Hematopoietic multipotent progenitor cell treated with erythropoietin and hydrocortisone succinate and interleukin-3 and kit ligand, for 15 days (in vitro differentiated cells): ENCODE results near the gene HS3ST5.

ENCODE experiments used
- DNase-seq: peaks from one replicate; pipeline ENCODE4 v3.0.0-alpha.2; 2015; ENCODE audit warnings: low spot score

Gene HS3ST5

DNA sequence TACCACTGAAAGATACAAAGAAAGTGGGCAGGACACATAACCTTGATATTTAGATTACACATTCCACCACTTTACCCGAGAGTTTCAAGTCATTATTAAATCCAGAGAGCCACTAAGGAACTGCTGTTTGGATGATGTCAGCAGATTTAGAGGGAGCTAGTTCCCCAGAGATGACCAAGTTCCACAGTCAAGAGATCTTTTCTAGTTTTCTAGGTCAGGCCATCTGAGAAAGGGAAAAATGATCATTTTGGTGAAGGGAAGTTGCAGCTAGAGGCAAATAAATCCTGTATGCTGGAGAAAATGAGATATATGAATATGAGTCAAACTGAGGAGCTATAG lies 147.8 kb downstream of the HS3ST5 start:
- DNase-seq = no peak

DNA sequence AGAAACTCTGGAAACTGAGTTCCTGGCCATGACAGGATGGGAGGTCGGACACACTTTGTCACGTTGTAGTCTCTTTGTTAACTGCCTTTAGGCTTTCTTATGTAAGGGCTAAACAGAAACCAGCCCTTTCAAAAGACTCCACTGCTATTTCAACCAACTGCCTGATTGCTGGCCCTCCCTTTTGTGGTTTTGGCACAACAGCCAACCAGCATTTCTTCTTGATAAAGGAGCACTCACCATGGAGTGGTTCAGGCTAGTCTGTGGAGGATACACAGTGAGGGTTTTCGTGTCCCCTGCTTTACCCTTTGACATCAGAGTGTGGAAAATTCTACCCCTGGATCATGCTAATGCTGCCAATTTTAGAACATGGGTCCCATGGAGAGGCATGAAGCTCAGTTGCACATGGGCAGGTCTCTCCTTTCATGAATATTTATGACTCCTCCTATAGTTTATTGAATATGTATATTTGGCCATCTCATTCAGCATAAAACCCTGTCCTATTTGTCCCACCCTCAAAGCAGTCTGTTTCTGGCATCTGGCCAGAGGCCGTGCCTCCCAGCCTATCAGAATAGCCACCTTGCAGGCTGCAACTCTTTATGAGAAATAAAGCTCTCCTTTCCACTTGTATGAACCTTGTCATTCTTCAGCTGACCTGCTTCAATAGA lies 148.3 kb downstream of the HS3ST5 start:
- peak; percentile 52 for DNase-seq

- DNase-seq = no peak
These were observed 155.3 kb downstream of the HS3ST5 start for GRCh38 chr6:114187563-114187962.

- no peak for DNase-seq
These were observed 161.2 kb downstream of the HS3ST5 start for GRCh38 chr6:114181664-114182063.

- DNase-seq = no peak
These were observed 163.4 kb downstream of the HS3ST5 start for GRCh38 chr6:114179411-114179810.

DNA sequence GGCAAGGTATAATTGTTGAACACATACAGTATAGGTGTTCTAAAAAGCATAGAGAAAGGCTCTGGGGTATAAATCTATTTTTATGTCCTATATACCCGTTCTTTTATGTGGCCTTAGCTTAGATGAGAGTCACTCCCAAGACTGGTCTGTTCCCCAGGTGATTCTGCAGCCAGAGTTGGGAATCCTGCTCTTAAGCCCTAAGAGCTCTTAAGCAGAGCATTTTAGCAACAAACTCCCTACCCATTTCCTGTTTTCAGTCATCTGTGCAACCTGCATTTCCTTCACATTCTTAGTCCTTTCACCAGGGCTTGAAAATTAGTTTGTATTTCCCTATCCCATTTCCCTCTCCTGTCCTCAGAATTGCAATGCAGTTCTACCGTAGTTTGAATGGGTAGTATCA lies 166.1 kb downstream of the HS3ST5 start:
- no peak for DNase-seq

- DNase-seq = peak; percentile 8
These were observed 170.1 kb downstream of the HS3ST5 start for GRCh38 chr6:114172576-114173260.

DNA sequence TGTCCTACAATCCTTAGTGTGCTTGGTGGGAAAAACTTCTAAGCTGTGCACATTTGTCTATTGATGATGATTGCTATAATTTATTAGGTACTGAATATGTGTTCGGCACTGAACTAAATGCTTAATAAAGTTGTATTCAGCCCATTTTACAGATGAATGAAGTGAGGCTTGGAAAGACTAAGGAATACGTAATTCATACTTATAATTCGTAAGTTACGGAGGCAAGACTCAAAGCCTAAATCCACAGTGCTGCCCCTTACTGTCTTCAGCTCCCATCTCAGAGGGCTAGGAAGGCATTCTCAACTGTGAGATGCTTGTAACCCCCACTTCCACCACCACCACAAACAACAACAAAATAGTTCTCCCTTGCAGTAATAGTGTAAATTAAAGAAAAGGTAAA lies 171.3 kb downstream of the HS3ST5 start:
- no peak for DNase-seq

GRCh38 chr6:114170958-114171387 lies 171.8 kb downstream of the HS3ST5 start:
- no peak for DNase-seq

- no peak for DNase-seq
These were observed 172.5 kb downstream of the HS3ST5 start for GRCh38 chr6:114170372-114170771.

- no peak for DNase-seq
These were observed 173.1 kb downstream of the HS3ST5 start for GRCh38 chr6:114169763-114170162.

- DNase-seq = no peak
These were observed 174.9 kb downstream of the HS3ST5 start for GRCh38 chr6:114167583-114168576.

GRCh38 chr6:114164207-114164606 lies 178.6 kb downstream of the HS3ST5 start:
- no peak for DNase-seq

DNA sequence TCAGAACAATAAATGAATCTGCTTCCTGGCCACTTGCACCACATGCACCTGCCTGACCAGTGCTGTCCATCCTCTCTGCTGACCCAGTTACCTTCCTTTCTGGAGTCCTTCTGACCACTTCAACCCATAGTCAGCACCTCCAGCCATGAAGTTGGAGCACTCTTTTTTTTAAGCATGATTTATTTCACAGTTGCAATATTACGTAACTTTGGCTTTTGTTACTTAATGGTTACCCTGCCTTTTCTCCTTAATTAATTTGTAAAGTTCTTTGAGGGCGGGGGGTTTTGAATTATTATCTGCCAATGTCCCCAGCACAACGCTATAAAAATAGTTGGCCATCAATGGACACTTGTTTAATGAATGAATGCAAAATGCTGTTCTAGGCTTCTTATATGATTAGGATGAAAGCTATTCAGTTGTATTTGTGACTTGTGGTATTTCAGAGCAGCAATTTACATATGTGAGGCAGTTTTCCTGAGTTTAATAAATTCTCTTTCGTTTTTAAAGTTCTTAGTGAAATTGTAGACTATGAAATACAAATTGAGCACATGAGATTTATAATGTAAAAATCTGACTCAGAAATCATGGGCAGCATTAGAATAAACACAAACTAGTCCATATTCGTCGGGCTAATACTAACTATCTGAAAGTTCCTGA lies 180.0 kb downstream of the HS3ST5 start:
- no peak for DNase-seq

GRCh38 chr6:114160881-114161280 lies 181.9 kb downstream of the HS3ST5 start:
- no peak for DNase-seq

- no peak for DNase-seq
These were observed 183.1 kb downstream of the HS3ST5 start for GRCh38 chr6:114159727-114160126.

GRCh38 chr6:114158838-114159694 lies 183.8 kb downstream of the HS3ST5 start:
- DNase-seq = no peak

GRCh38 chr6:114158411-114158810 lies 184.4 kb downstream of the HS3ST5 start:
- DNase-seq = no peak

GRCh38 chr6:114157848-114158247 lies 185.0 kb downstream of the HS3ST5 start:
- no peak for DNase-seq

GRCh38 chr6:114155763-114156162 lies 187.1 kb downstream of the HS3ST5 start:
- DNase-seq = no peak

DNA sequence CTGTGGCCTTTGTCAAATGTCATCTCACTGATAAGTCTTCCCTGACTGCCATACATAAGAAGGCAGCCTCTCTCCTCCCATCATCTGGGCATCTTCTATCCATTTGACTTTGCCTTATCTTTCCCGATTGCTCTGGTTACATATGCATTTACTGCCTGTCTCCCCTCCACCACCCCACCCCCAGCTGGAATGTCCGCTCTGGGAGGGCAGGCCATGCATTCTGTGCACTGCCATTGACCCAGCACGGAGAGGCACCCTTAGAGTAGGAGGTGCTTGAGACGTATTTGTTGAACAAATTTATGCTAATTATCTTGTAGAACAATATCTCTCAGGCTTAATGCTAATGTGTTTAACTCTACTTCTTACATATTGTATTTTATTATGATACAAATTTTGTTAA lies 188.0 kb downstream of the HS3ST5 start:
- DNase-seq = no peak
